ENCODE data around the gene LRRC23.

The LRRC23 gene

GRCh38 chr12:6904280-6905276, at the start of gene LRRC23:
Gene LRRC23, plus strand, starts transcription at chr12:6904822. Its CDS starts 812 bp downstream, at chr12:6905634.
- TF ChIP-seq CTCF (IDR thresholded peaks at IDR 0.05; ENCODE audit: unreplicated experiment in 3 of 3) = no peak
- Mint-ChIP-seq H3K27me3 (ENCODE audit: low read depth) (no peaks in the 10 kb centered on the region), H3K4me3 (no peak within 1 kb of the TSS), H3K27ac (no peak within 1 kb of the TSS), H3K36me3 (ENCODE audit: low read depth) (no peaks in the 10 kb centered on the region), H3K9me3 (no peaks in the 10 kb centered on the region), H3K4me1 (peaks cover 4% of the 10 kb centered on the region)

- TF ChIP-seq CTCF (IDR thresholded peaks at IDR 0.05; ENCODE audit: unreplicated experiment in 3 of 3) = no peak
- peaks cover 45% of the 10 kb centered on the region for H3K36me3 Mint-ChIP-seq (ENCODE audit: low read depth)
- H3K4me3 Mint-ChIP-seq = peak overlapping the region in 1 of 3 experiments; percentile 26
- no peak overlapping the region for H3K27ac Mint-ChIP-seq
- H3K9me3 Mint-ChIP-seq = no peaks in the 10 kb centered on the region
- peaks cover 21% of the 10 kb centered on the region for H3K4me1 Mint-ChIP-seq
- peaks cover 3% of the 10 kb centered on the region for H3K27me3 Mint-ChIP-seq (ENCODE audit: low read depth)
These were observed 49.3 kb upstream of the LRRC23 start for GRCh38 chr12:6855322-6855721.

- H3K36me3 Mint-ChIP-seq (ENCODE audit: low read depth) = peaks cover 65% of the 10 kb centered on the region
- no peak for TF ChIP-seq CTCF (IDR thresholded peaks at IDR 0.05; ENCODE audit: unreplicated experiment in 3 of 3)
- no peaks in the 10 kb centered on the region for H3K9me3 Mint-ChIP-seq
- no peak overlapping the region for H3K27ac Mint-ChIP-seq
- peaks cover 4% of the 10 kb centered on the region for H3K4me1 Mint-ChIP-seq
- H3K27me3 Mint-ChIP-seq (ENCODE audit: low read depth) = peaks cover 3% of the 10 kb centered on the region
- no peak overlapping the region for H3K4me3 Mint-ChIP-seq
These were observed 45.8 kb upstream of the LRRC23 start for GRCh38 chr12:6858799-6859198.

- Mint-ChIP-seq H3K9me3 (no peaks in the 10 kb centered on the region), H3K27ac (no peak overlapping the region), H3K4me3 (no peak overlapping the region), H3K27me3 (ENCODE audit: low read depth) (peaks cover 3% of the 10 kb centered on the region), H3K4me1 (no peaks in the 10 kb centered on the region), H3K36me3 (ENCODE audit: low read depth) (peaks cover 70% of the 10 kb centered on the region)
- no peak for TF ChIP-seq CTCF (IDR thresholded peaks at IDR 0.05; ENCODE audit: unreplicated experiment in 3 of 3)
These were observed 44.5 kb upstream of the LRRC23 start for GRCh38 chr12:6860116-6860515.

- Mint-ChIP-seq H3K27me3 (ENCODE audit: low read depth) (peaks cover 3% of the 10 kb centered on the region), H3K4me1 (no peaks in the 10 kb centered on the region), H3K4me3 (no peak overlapping the region), H3K27ac (no peak overlapping the region), H3K9me3 (no peaks in the 10 kb centered on the region), H3K36me3 (ENCODE audit: low read depth) (peaks cover 74% of the 10 kb centered on the region)
- no peak for TF ChIP-seq CTCF (IDR thresholded peaks at IDR 0.05; ENCODE audit: unreplicated experiment in 3 of 3)
These were observed 43.7 kb upstream of the LRRC23 start for GRCh38 chr12:6860942-6861341.

Measured in nephron (organoid).